ENCODE results near the gene COG3.
"Not testable (repeated sequence)": the region's sequence is repeated elsewhere in the genome, so short reads cannot be mapped to it uniquely, and the experiment has no call there.

COG3 gene

GRCh38 chr13:45464687-45465453, at the start of gene COG3:
TSS of gene COG3 (plus strand) at chr13:45464939. CDS start at chr13:45465037, 98 bp downstream.
- peak; percentile 95 to 97 for DNase-seq
- peak; percentile 81 for TF ChIP-seq POLR2A (IDR thresholded peaks at IDR 0.05; ENCODE audit: low read length)
- TF ChIP-seq GATA1 (IDR thresholded peaks at IDR 0.05; ENCODE audit: low read depth, low read length): no peak

GRCh38 chr13:45415112-45415511, 49.6 kb upstream of the COG3 start:
- no peak for TF ChIP-seq POLR2A (IDR thresholded peaks at IDR 0.05; ENCODE audit: low read length)
- no peak for TF ChIP-seq GATA1 (IDR thresholded peaks at IDR 0.05; ENCODE audit: low read depth, low read length)
- no peak for DNase-seq

GRCh38 chr13:45416516-45417128, 48.1 kb upstream of the COG3 start:
- DNase-seq: no peak
- no peak for TF ChIP-seq GATA1 (IDR thresholded peaks at IDR 0.05; ENCODE audit: low read depth, low read length)
- TF ChIP-seq POLR2A (IDR thresholded peaks at IDR 0.05; ENCODE audit: low read length): no peak

GRCh38 chr13:45417790-45418534, 46.8 kb upstream of the COG3 start, which contains the start of gene SLC25A30:
TSS of gene SLC25A30 (minus strand) at chr13:45418373. CDS start at chr13:45411425, 6,948 bp downstream.
- peak; percentile 78 to 79 for DNase-seq

GRCh38 chr13:45419389-45419788, 45.4 kb upstream of the COG3 start:
- not testable (repeated sequence) for DNase-seq

More at GRCh38 chr13:45417790-45418534, 46.8 kb upstream of the COG3 start, which contains the start of gene SLC25A30:
- TF ChIP-seq GATA1 (IDR thresholded peaks at IDR 0.05; ENCODE audit: low read depth, low read length) (no peak), POLR2A (IDR thresholded peaks at IDR 0.05; ENCODE audit: low read length) (no peak)

- no peak for DNase-seq
- TF ChIP-seq GATA1 (IDR thresholded peaks at IDR 0.05; ENCODE audit: low read depth, low read length): no peak
- no peak for TF ChIP-seq POLR2A (IDR thresholded peaks at IDR 0.05; ENCODE audit: low read length)
Observed at GRCh38 chr13:45419945-45420344, 44.8 kb upstream of the COG3 start.

DNA sequence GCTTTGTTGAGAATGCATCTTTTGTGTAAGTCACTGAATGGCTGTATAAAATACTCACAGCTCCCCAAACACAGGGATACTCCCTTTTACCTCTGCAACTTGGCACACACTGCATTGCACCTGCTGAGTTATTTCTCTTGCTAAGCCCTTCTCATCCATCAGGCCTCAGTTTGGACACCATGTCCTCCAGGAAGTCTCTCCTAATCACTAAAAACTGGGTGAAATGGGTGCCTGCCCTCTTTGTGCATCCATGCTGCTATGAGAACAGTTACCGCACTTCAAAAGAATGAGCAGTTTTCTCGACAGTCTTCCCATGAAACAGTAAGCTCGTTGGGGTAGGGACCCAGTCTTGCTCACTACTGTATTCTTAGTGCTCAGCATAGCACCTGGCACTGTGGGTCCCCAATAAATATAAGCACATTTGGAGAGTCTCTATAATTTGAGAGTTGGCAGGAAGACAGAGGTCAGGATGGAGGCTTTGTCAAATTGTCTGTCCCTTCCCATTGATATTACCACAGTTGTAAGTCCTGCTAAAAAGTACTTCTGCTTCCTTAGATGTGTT, 41.9 kb upstream of the COG3 start:
- peak; percentile 25 to 40 for DNase-seq
- TF ChIP-seq GATA1 (IDR thresholded peaks at IDR 0.05; ENCODE audit: low read depth, low read length) (no peak), POLR2A (IDR thresholded peaks at IDR 0.05; ENCODE audit: low read length) (no peak)

DNA sequence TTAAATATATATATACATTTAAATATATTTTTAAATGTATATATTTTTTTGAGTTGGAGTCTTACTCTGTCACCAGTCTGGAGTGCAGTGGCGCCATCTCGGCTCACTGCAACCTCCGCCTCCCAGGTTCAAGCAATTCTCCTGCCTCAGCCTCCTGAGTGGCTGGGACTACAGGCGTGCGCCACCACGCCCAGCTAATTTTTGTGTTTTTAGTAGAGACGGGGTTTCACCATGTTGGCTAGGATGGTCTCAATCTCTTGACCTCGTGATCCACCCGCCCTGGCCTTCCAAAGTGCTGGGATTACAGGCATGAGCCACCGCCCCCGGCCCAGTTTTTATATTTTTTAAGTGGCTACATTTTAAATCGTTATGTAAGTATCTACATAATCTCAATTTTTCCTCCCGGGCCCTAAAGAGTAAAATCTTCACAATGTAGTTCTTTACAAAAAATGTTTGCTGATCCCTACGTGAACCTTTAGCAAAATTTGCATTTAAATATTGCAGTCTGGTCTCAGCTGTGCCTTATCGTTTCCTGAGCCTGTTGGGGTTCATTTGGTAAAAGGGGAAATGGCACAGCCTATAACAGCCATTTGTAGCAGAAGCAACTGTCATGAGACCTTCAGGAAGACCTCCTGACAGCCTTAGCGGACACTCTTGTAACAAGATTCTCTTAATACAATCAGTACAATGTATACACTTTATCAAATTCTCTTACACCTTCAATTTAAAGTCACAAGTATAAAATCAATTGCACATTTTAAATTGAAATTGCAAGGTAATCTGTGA, 38.5 kb upstream of the COG3 start:
- peak in 1 of 2 experiments; percentile 10 for DNase-seq

GRCh38 chr13:45432737-45433380, 31.9 kb upstream of the COG3 start:
- no peak for DNase-seq
- TF ChIP-seq GATA1 (IDR thresholded peaks at IDR 0.05; ENCODE audit: low read depth, low read length): no peak
- no peak for TF ChIP-seq POLR2A (IDR thresholded peaks at IDR 0.05; ENCODE audit: low read length)

DNA sequence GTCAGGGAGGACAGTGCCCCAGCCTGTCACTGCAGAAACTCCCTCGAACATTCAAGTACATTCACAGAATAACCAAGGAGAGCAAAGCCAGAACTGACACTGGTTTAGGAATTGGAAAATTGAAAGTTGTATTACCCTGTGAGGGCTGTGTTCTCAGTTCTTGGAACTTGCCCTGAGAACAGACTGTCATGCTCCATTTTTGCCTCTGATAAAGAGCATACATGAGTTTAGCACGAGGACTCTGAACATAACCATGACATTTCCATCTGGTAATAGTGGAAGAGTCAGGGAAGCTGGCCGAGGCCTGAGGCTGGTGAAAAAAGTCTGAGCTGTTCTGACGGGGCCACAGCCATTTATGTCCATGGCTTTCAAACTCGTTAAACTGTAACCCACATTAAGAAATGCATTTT, 31.4 kb upstream of the COG3 start:
- DNase-seq: no peak
- TF ChIP-seq POLR2A (IDR thresholded peaks at IDR 0.05; ENCODE audit: low read length) (no peak), GATA1 (IDR thresholded peaks at IDR 0.05; ENCODE audit: low read depth, low read length) (no peak)

DNA sequence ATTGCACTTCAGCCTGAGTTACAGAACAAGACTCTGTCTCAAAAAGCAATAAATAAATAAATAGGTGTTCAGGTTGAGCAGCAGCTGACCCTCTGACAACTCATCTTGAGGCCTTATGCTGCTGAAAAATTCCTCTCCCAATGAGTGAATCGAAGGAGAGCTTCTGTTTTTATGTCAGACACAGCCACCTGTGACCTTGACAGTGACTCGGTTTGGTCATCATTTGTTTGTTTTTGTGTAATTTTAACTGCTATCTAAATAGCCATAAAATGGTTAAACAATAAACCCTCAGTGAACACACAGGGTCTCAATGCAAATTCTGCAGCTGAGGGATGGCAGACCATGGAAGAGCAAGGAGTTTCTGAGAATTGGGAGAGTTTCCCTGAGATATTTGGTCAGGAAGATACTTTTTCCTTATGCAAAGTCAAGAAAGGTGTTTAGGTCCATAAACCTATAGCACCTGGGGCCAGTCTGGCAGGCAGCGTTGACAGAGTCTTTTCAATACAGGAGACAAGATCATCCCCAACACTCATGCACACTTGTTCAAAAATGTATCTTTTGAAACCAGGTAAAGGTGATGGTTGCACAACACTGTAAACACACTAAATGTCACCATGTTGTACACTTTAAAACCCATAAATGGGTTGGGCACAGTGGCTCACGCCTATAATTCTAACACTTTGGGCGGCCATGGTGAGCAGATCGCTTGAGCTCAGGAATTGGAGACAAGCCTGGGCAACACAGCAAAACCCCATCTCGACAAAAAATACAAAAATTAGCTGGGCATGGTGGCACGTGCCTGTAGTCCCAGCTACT, 30.0 kb upstream of the COG3 start:
- TF ChIP-seq POLR2A (IDR thresholded peaks at IDR 0.05; ENCODE audit: low read length) (no peak), GATA1 (IDR thresholded peaks at IDR 0.05; ENCODE audit: low read depth, low read length) (no peak)
- DNase-seq: no peak

GRCh38 chr13:45436332-45436731, 28.4 kb upstream of the COG3 start:
- TF ChIP-seq POLR2A (IDR thresholded peaks at IDR 0.05; ENCODE audit: low read length) (no peak), GATA1 (IDR thresholded peaks at IDR 0.05; ENCODE audit: low read depth, low read length) (no peak)
- DNase-seq: no peak
